Esophagus squamous epithelium (tissue), 5 donors: ENCODE results near the gene RAPGEFL1. TPM values are rescaled to one million over a fixed set of nuclear protein-coding genes. Genes with fewer than 3 reads are reported as not detected.
A peak's percentile ranks its signal among the peaks of the same experiment; 100 is the strongest.

ENCODE experiments used
- DNase-seq: peaks from one replicate; lab custom pipeline; 2025; lab: John Stamatoyannopoulos, UW
- H3K27ac ChIP-seq, 4 donors: fragments of 200-600 bp; sonication (generic); one replicate each; pipeline ENCODE4 v1.5.1; 2016 to 2019; ENCODE audit warnings: mild to moderate bottlenecking in 1 of 4
- H3K27me3 ChIP-seq, 4 donors: fragments of 200-600 bp; sonication (generic); 1 replicate in 3 of 4; 2 replicates in 1 of 4; pipeline versions ENCODE4 v1.5.1 to v1.6.0; 2017 to 2021; ENCODE audit warnings: antibody characterized with exemption in 1 of 4
- H3K36me3 ChIP-seq, 3 donors: fragments of 200-600 bp; sonication (generic); one replicate each; pipeline ENCODE4 v1.5.1; 2016 to 2019
- H3K4me1 ChIP-seq, 3 donors: fragments of 200-600 bp; sonication (generic); one replicate each; pipeline ENCODE4 v1.5.1; 2017 to 2019
- H3K4me3 ChIP-seq, 4 donors: fragments of 200-600 bp; sonication (generic); 1 replicate in 3 of 4; 2 replicates in 1 of 4; pipeline ENCODE4 v1.5.1; 2016 to 2019; ENCODE audit warnings: mild to moderate bottlenecking in 2 of 4, moderate library complexity in 1 of 4
- H3K9me3 ChIP-seq, 3 donors: fragments of 200-600 bp; sonication (generic); one replicate each; pipeline ENCODE4 v1.5.1; 2016 to 2019
- CTCF ChIP-seq, 6 experiments: fragments of 450-650 bp in 4 of 6; fragments of 200-600 bp in 2 of 6; sonication (generic) in 2 of 6; IDR thresholded peaks; one replicate each; pipeline ENCODE4 v1.5.1; 2016 to 2019; ENCODE audit warnings: antibody characterized with exemption in 6 of 6, mild to moderate bottlenecking in 4 of 6, moderate library complexity in 4 of 6
- POLR2A ChIP-seq, 4 donors: fragments of 450-650 bp; IDR thresholded peaks; one replicate each; pipeline ENCODE4 v1.6.1; 2017; ENCODE audit warnings: antibody characterized with exemption in 4 of 4, mild to moderate bottlenecking in 4 of 4, moderate library complexity in 3 of 4
- WGBS, 2 donors: methylation state at CpG; one replicate each; pipeline ENCODE4 v1.1.5; 2018; 5-methylcytosine and 5-hydroxymethylcytosine counted together
- intact Hi-C: fragments of 100-400 bp; cut with DNase I; formaldehyde crosslinking; loops from one replicate; pipeline ENCODE4 v1.15.0; 2022
- total RNA-seq, 4 donors: library from RNA; depleted of rRNA; stranded (reverse); fragments of >200 nt; gene quantifications; one replicate each; pipeline ENCODE4 v1.1.0, GENCODE V29; 2016
- donor health status: DM: yes; HTN: yes; CAD: no.

The RAPGEFL1 gene
- total RNA-seq, 4 donors from 2014 or later: 70.1 to 182 (median 144) TPM

GRCh38 chr17:40182606-40183005 is 5.3 kb downstream of the RAPGEFL1 start:
- Histone ChIP-seq H3K27ac (peak overlapping the region in 2 of 4 donors; percentile 95 to 96), H3K36me3 (peaks cover 0 to 43% (median 0%) of the 10 kb centered on the region in 3 donors), H3K9me3 (no peaks in the 10 kb centered on the region), H3K27me3 (no peaks in the 10 kb centered on the region), H3K4me1 (peaks cover 14 to 71% (median 16%) of the 10 kb centered on the region in 3 donors), H3K4me3 (no peak overlapping the region)
- intact Hi-C loops: no loop called here
- no peak for TF ChIP-seq POLR2A (IDR thresholded peaks at IDR 0.05)
- no peak for TF ChIP-seq CTCF (IDR thresholded peaks at IDR 0.05)
- DNase-seq: no peak
- WGBS, 2 donors: 79 to 84% methylated on average over 5 to 6 of the region's 6 CpGs

- WGBS, 2 donors: 91% methylated on average over 3 of the region's 3 CpGs
- intact Hi-C loops: no loop called here
Observed at GRCh38 chr17:40187238-40187637, 10.0 kb downstream of the RAPGEFL1 start.

GRCh38 chr17:40188694-40189093 is 11.4 kb downstream of the RAPGEFL1 start:
- intact Hi-C loops: no loop called here

More at GRCh38 chr17:40187238-40187637, 10.0 kb downstream of the RAPGEFL1 start:
- peaks cover 14 to 70% (median 19%) of the 10 kb centered on the region in 3 donors for H3K4me1 ChIP-seq
- no peaks in the 10 kb centered on the region for H3K9me3 ChIP-seq
- no peak for DNase-seq
- TF ChIP-seq POLR2A (IDR thresholded peaks at IDR 0.05) (no peak), CTCF (IDR thresholded peaks at IDR 0.05) (no peak)
- H3K27ac ChIP-seq: no peak overlapping the region
- H3K4me3 ChIP-seq: no peak overlapping the region
- peaks cover 8 to 78% (median 10%) of the 10 kb centered on the region in 3 donors for H3K36me3 ChIP-seq
- no peaks in the 10 kb centered on the region for H3K27me3 ChIP-seq

GRCh38 chr17:40190197-40191021 is 13.1 kb downstream of the RAPGEFL1 start:
- no peak for DNase-seq
- Histone ChIP-seq H3K4me3 (peak overlapping the region in 1 of 4 donors; percentile 54), H3K27ac (peak overlapping the region in 2 of 4 donors; percentile 49 to 72), H3K36me3 (peaks cover 8 to 78% (median 10%) of the 10 kb centered on the region in 3 donors), H3K4me1 (peaks cover 12 to 74% (median 19%) of the 10 kb centered on the region in 3 donors), H3K27me3 (no peaks in the 10 kb centered on the region), H3K9me3 (no peaks in the 10 kb centered on the region)
- no peak for TF ChIP-seq POLR2A (IDR thresholded peaks at IDR 0.05)
- TF ChIP-seq CTCF (IDR thresholded peaks at IDR 0.05): peak in 5 of 6 experiments; percentile 16 to 53 (median 28)
- intact Hi-C loops: loop anchor here (10.0 kb wide), 1 partner anchor 164 kb away; no protein-coding TSS in a partner anchor
- WGBS, 2 donors: 69 to 72% methylated on average over 12 to 14 of the region's 15 CpGs

More at GRCh38 chr17:40188694-40189093, 11.4 kb downstream of the RAPGEFL1 start:
- Histone ChIP-seq H3K4me3 (no peak overlapping the region), H3K4me1 (peaks cover 14 to 74% (median 17%) of the 10 kb centered on the region in 3 donors), H3K9me3 (no peaks in the 10 kb centered on the region), H3K27me3 (no peaks in the 10 kb centered on the region), H3K27ac (no peak overlapping the region), H3K36me3 (peaks cover 8 to 83% (median 10%) of the 10 kb centered on the region in 3 donors)
- TF ChIP-seq CTCF (IDR thresholded peaks at IDR 0.05) (no peak), POLR2A (IDR thresholded peaks at IDR 0.05) (no peak)
- DNase-seq: no peak
- 94 to 95% methylated on average over 3 to 4 of the region's 6 CpGs for WGBS, 2 donors
